B cell (primary cell): Measurements from ENCODE around the gene GRPR. TPM values are rescaled to one million over a fixed set of nuclear protein-coding genes. Genes with fewer than 3 reads are reported as not detected.

ENCODE experiments used
- ATAC-seq: fragments of 200-7000 bp; cut with Tn5 transposase; one replicate; pipeline ENCODE4 v1.10.0; 2021; ENCODE audit warnings: low read depth, mild to moderate bottlenecking, moderate number of reproducible peaks, moderate library complexity
- CTCF ChIA-PET: fragments of 350-600 bp; sonication (Branson Sonifier 250); formaldehyde crosslinking; loops from one replicate; lab custom pipeline; 2021; ENCODE audit warnings: antibody characterized with exemption, inconsistent platforms; lab: Charles Lee
- POLR2A ChIA-PET: fragments of 350-600 bp; sonication (Branson Sonifier 250); formaldehyde crosslinking; loops from one replicate; lab custom pipeline; 2021; ENCODE audit warnings: antibody characterized with exemption; lab: Charles Lee
- DNase-seq: peaks from one replicate; pipeline ENCODE4 v3.0.0; 2013
- H2AFZ ChIP-seq: 2 replicates; pipeline ENCODE4 v1.6.1; 2012; ENCODE audit warnings: mild to moderate bottlenecking, low read depth, low read length; ENCODE audit not compliant: insufficient read depth, poor library complexity, severe bottlenecking
- H3K27ac ChIP-seq, 2 donors: 1 replicate in 1 of 2; 2 replicates in 1 of 2; pipeline ENCODE4 v1.5.1; 2012 to 2013; ENCODE audit warnings: low read length in 2 of 2, mild to moderate bottlenecking in 2 of 2, moderate library complexity in 1 of 2
- H3K27me3 ChIP-seq, 4 experiments: fragments of 200-600 bp in 1 of 4; sonication (generic) in 1 of 4; replicated peaks in 1 of 4; 1 replicate in 2 of 4; 2 replicates in 2 of 4; pipeline versions ENCODE4 v1.6.1 to v1.7.0; 2013 to 2016; ENCODE audit warnings: low read length in 3 of 4, mild to moderate bottlenecking in 2 of 4, mixed read lengths in 1 of 4, moderate library complexity in 1 of 4; ENCODE audit not compliant: insufficient read depth in 4 of 4, control insufficient read depth in 3 of 4; ENCODE audit errors: control extremely low read depth in 1 of 4
- H3K36me3 ChIP-seq, 2 experiments: replicated peaks in 1 of 2; 1 replicate in 1 of 2; 2 replicates in 1 of 2; pipeline versions ENCODE4 v1.6.1 to v1.7.1; 2013; ENCODE audit warnings: low read length in 1 of 2; ENCODE audit not compliant: insufficient read depth in 2 of 2, control insufficient read depth in 1 of 2; ENCODE audit errors: control extremely low read depth in 1 of 2, extremely low read depth in 1 of 2
- H3K4me1 ChIP-seq, 2 donors: fragments of 200-600 bp in 1 of 2; sonication (generic) in 1 of 2; 1 replicate in 1 of 2; 2 replicates in 1 of 2; pipeline versions ENCODE4 v1.5.1 to v1.6.1; 2013 to 2017; ENCODE audit warnings: low read length in 2 of 2; ENCODE audit not compliant: control insufficient read depth in 2 of 2, insufficient read depth in 2 of 2
- H3K4me2 ChIP-seq: replicated peaks from 2 replicates; pipeline ENCODE3; 2012; ENCODE audit warnings: mild to moderate bottlenecking, low read depth, low read length; ENCODE audit not compliant: poor library complexity, severe bottlenecking
- H3K4me3 ChIP-seq, 5 experiments: fragments of 200-600 bp in 1 of 5; sonication (generic) in 1 of 5; 1 replicate in 3 of 5; 2 replicates in 2 of 5; pipeline versions ENCODE4 v1.5.1 to v1.7.0; 2011 to 2016; ENCODE audit warnings: low read length in 4 of 5, mild to moderate bottlenecking in 4 of 5, low read depth in 2 of 5, control low read depth in 1 of 5, moderate library complexity in 1 of 5; ENCODE audit not compliant: insufficient read depth in 1 of 5; ENCODE audit errors: control extremely low read depth in 1 of 5, extremely low read depth in 1 of 5
- H3K79me2 ChIP-seq: fragments of 200-600 bp; sonication (generic); one replicate; pipeline ENCODE4 v1.6.0; 2016; ENCODE audit warnings: low read length; ENCODE audit not compliant: control insufficient read depth, insufficient read depth
- H3K9ac ChIP-seq: fragments of 200-600 bp; sonication (generic); 2 replicates; pipeline ENCODE4 v1.6.1; 2017; ENCODE audit warnings: mild to moderate bottlenecking, low read length, moderate library complexity
- H3K9me3 ChIP-seq, 3 donors: one replicate each; pipeline versions ENCODE4 v1.6.1 to v1.7.1; 2013; ENCODE audit warnings: low read length in 2 of 3; ENCODE audit not compliant: control insufficient read depth in 2 of 3, insufficient read depth in 1 of 3; ENCODE audit errors: control extremely low read depth in 1 of 3
- H4K20me1 ChIP-seq: 2 replicates; pipeline ENCODE4 v1.6.0; 2012; ENCODE audit warnings: mild to moderate bottlenecking, low read length; ENCODE audit not compliant: insufficient read depth, control insufficient read depth, poor library complexity, severe bottlenecking
- H3K27ac Mint-ChIP-seq: one replicate; pipeline ENCODE4 v1.8.0; 2021; ENCODE audit warnings: mixed read lengths
- H3K27me3 Mint-ChIP-seq: one replicate; pipeline ENCODE4 v1.8.0; 2021; ENCODE audit warnings: mixed read lengths
- H3K4me1 Mint-ChIP-seq: one replicate; pipeline ENCODE4 v1.8.0; 2021; ENCODE audit warnings: mixed read lengths
- H3K4me3 Mint-ChIP-seq: one replicate; pipeline ENCODE4 v1.8.0; 2021; ENCODE audit warnings: mixed read lengths
- H3K9me3 Mint-ChIP-seq: one replicate; pipeline ENCODE4 v1.8.0; 2022; ENCODE audit warnings: mixed read lengths; ENCODE audit not compliant: insufficient read depth
- EZH2 ChIP-seq: IDR thresholded peaks from 2 replicates; pipeline ENCODE4 v1.6.1; 2012; ENCODE audit warnings: borderline replicate concordance, low read depth, mild to moderate bottlenecking, moderate library complexity, low read length; ENCODE audit not compliant: insufficient read depth, poor library complexity, severe bottlenecking
- WGBS: methylation state at CpG from one replicate; pipeline ENCODE4 v1.1.5; 2013; ENCODE audit warnings: missing lambda C conversion rate; ENCODE audit not compliant: insufficient coverage; 5-methylcytosine and 5-hydroxymethylcytosine counted together
- intact Hi-C: fragments of 100-400 bp; cut with micrococcal nuclease; formaldehyde crosslinking; loops from one replicate; pipeline ENCODE4 v1.10.0; 2022
- polyA plus RNA-seq: library from polyadenylated mRNA; depleted of rRNA; stranded (reverse); fragments of >200 nt; gene quantifications from 2 replicates; pipeline ENCODE4 v1.2.3, GENCODE V29; 2012
- total RNA-seq, 2 donors: library from RNA; stranded (reverse); fragments of 120-200 nt in 1 of 2; gene quantifications; 1 replicate in 1 of 2; 2 replicates in 1 of 2; pipeline versions ENCODE4 v1.2.3 to v1.2.4, GENCODE V29; 2013 to 2022
- TF ChIP-seq, protein P1 (sequence below): fragments of 200-600 bp; IDR thresholded peaks from one replicate; pipeline ENCODE4 v1.8.0; 2022; ENCODE audit warnings: antibody characterized with exemption, mild to moderate bottlenecking

The GRPR gene
- total and polyA plus RNA-seq, 2 donors (not counting 1 experiment from before 2014, with no cell fraction given): 0.30 to 0.42 TPM

DNA sequence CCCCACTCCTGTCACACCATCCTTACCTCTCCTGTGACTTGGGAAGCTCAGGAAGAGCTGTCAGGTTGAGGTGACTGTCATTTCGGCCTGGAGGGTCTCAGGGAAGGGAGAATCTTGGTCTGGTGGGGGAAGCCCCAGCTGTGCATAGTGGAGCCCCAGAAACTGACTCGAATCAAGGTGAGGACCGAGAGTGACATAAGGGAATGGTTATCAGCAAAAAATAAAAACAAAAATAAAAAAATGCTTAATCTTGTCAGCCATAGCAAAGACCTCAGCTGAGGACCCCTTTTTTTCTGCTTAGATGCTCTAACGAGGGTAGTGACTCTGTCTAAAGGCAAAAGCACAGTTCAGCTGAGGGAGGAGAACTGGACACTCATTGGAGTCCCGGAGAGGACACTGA, 43.8 kb downstream of the GRPR start, which contains the start of gene MAGEB17:
Gene MAGEB17, plus strand, starts transcription at position 301 of the 400 bp plus-strand sequence. CDS start 2,902 bp downstream, outside the sequence.
- TF ChIP-seq, protein P1, sequence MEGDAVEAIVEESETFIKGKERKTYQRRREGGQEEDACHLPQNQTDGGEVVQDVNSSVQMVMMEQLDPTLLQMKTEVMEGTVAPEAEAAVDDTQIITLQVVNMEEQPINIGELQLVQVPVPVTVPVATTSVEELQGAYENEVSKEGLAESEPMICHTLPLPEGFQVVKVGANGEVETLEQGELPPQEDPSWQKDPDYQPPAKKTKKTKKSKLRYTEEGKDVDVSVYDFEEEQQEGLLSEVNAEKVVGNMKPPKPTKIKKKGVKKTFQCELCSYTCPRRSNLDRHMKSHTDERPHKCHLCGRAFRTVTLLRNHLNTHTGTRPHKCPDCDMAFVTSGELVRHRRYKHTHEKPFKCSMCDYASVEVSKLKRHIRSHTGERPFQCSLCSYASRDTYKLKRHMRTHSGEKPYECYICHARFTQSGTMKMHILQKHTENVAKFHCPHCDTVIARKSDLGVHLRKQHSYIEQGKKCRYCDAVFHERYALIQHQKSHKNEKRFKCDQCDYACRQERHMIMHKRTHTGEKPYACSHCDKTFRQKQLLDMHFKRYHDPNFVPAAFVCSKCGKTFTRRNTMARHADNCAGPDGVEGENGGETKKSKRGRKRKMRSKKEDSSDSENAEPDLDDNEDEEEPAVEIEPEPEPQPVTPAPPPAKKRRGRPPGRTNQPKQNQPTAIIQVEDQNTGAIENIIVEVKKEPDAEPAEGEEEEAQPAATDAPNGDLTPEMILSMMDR: no peak
- TF ChIP-seq EZH2: no peak
- no peaks in the 10 kb centered on the region for H3K36me3 ChIP-seq
- WGBS: 60% methylated on average over 1 of the region's 5 CpGs
- Mint-ChIP-seq H3K9me3 (no peaks in the 10 kb centered on the region), H3K4me1 (no peaks in the 10 kb centered on the region), H3K27ac (no peak within 1 kb of the TSS), H3K27me3 (peaks cover 7% of the 10 kb centered on the region), H3K4me3 (no peak within 1 kb of the TSS)
- DNase-seq (no peak), ATAC-seq (no peak)
- H3K4me2 ChIP-seq: no peak within 1 kb of the TSS
- H3K4me3 ChIP-seq: no peak within 1 kb of the TSS
- H2AFZ ChIP-seq: no peak within 1 kb of the TSS
- H3K9ac ChIP-seq: no peak within 1 kb of the TSS
- H3K27ac ChIP-seq: no peak within 1 kb of the TSS
- H4K20me1 ChIP-seq: no peaks in the 10 kb centered on the region
- no peaks in the 10 kb centered on the region for H3K27me3 ChIP-seq
- H3K9me3 ChIP-seq: no peaks in the 10 kb centered on the region
- no peaks in the 10 kb centered on the region for H3K4me1 ChIP-seq
- intact Hi-C loops: no loop called here
- ChIA-PET POLR2A (no interaction called here), CTCF (no interaction called here)
- no peaks in the 10 kb centered on the region for H3K79me2 ChIP-seq

DNA sequence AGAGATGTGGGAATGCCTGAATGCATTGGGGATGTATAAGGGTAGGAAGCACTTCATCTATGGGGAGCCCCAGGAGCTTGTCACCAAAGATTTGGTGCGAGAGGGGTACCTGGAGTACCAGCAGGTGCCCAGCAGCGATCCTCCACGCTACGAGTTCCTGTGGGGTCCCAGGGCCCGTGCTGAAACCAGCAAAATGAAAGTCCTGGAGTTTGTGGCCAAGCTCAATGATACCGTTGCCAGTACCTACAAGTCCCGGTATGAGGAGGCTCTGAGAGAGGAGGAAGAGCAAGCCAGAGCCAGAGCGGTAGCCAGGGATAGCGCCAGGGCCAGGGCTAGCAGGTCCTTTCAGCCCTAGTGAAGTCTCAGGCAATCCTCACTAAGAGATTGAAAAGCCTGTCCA, 47.7 kb downstream of the GRPR start:
- no peak overlapping the region for H3K27ac Mint-ChIP-seq
- Histone ChIP-seq H3K36me3 (no peaks in the 10 kb centered on the region), H3K4me3 (no peak overlapping the region), H3K4me1 (no peaks in the 10 kb centered on the region), H3K79me2 (no peaks in the 10 kb centered on the region), H4K20me1 (no peaks in the 10 kb centered on the region), H3K27me3 (no peaks in the 10 kb centered on the region), H3K9ac (no peak overlapping the region), H3K27ac (no peak overlapping the region), H3K9me3 (no peaks in the 10 kb centered on the region), H3K4me2 (no peak overlapping the region), H2AFZ (no peak overlapping the region)
- no peak for DNase-seq
- no peak overlapping the region for H3K4me3 Mint-ChIP-seq
- POLR2A ChIA-PET: no interaction called here
- intact Hi-C loops: no loop called here
- WGBS: 89% methylated on average over 6 of the region's 9 CpGs
- no peak for ATAC-seq
- no peaks in the 10 kb centered on the region for H3K27me3 Mint-ChIP-seq
- no peak for TF ChIP-seq EZH2
- TF ChIP-seq, protein P1: no peak
- no peaks in the 10 kb centered on the region for H3K9me3 Mint-ChIP-seq
- no peaks in the 10 kb centered on the region for H3K4me1 Mint-ChIP-seq
- CTCF ChIA-PET: no interaction called here
